Measurements from ENCODE around the gene LMNB1. TPM values are rescaled to one million over a fixed set of nuclear protein-coding genes. Genes with fewer than 3 reads are reported as not detected.
A peak's percentile ranks its signal among the peaks of the same experiment; 100 is the strongest.
"Not testable (repeated sequence)": the region's sequence is repeated elsewhere in the genome, so short reads cannot be mapped to it uniquely, and the experiment has no call there.

The LMNB1 gene
- total RNA-seq, 1 donor from 2014 or later, result 2.3 TPM

- intact Hi-C loops (cut with micrococcal nuclease), result no loop called here
- ATAC-seq (peak; percentile 66), DNase-seq (peak; percentile 88)
These were observed 1.2 kb downstream of the LMNB1 start for GRCh38 chr5:126777975-126778674.

GRCh38 chr5:126778675-126779403 lies 1.9 kb downstream of the LMNB1 start:
- ATAC-seq (no peak), DNase-seq (no peak)
- intact Hi-C loops (cut with micrococcal nuclease), result no loop called here

- intact Hi-C loops (cut with micrococcal nuclease), result loop anchor here (5.0 kb wide), 1 partner anchor 98 kb away; no protein-coding TSS in a partner anchor
- DNase-seq (no peak), ATAC-seq (no peak)
These were observed 3.4 kb downstream of the LMNB1 start for GRCh38 chr5:126780165-126780827.

DNA sequence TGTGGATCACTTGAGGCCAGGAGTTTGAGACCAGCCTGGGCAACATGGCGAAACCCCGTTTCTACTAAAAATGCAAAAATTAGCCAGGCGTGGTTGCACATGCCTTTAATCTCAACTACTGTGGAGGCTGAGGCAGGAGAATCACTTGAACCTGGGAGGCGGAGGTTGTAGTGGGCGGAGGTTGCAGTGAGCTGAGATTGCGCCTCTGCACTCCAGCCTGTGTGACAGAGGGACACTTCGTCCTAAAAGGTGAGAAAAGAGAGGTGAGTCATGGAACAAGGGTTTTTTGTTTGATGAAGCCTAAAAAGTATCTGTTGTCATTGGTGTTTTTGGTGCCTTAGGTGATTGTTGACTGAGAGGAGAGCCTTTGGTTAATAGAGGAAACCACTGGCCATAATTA lies 11.5 kb downstream of the LMNB1 start:
- ATAC-seq; DNase-seq; intact Hi-C loops (cut with micrococcal nuclease): not testable (repeated sequence)

DNA sequence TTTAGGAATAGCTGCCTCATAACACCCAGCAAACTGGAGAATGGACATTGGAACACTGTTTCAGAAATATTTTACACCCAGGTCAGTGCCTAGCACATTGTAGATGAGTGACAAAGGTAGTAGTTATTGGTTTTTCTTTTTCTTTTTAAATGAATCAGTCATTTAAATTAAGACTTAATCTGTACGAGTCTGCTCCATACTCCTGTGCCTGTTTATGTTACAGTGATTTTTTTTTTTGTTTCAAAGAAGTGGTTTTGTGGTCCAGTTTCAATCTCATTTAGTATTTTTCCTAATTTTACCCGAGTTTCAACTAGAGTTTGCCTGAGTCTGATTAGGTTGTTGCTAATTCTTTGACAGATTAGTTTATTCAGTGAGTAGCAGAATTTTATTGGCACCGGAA lies 16.2 kb downstream of the LMNB1 start:
- ATAC-seq, result no peak
- DNase-seq, result no peak
- intact Hi-C loops (cut with micrococcal nuclease), result no loop called here

- ATAC-seq; DNase-seq; intact Hi-C loops (cut with micrococcal nuclease): not testable (repeated sequence)
These were observed 16.7 kb downstream of the LMNB1 start for GRCh38 chr5:126793648-126794047.

DNA sequence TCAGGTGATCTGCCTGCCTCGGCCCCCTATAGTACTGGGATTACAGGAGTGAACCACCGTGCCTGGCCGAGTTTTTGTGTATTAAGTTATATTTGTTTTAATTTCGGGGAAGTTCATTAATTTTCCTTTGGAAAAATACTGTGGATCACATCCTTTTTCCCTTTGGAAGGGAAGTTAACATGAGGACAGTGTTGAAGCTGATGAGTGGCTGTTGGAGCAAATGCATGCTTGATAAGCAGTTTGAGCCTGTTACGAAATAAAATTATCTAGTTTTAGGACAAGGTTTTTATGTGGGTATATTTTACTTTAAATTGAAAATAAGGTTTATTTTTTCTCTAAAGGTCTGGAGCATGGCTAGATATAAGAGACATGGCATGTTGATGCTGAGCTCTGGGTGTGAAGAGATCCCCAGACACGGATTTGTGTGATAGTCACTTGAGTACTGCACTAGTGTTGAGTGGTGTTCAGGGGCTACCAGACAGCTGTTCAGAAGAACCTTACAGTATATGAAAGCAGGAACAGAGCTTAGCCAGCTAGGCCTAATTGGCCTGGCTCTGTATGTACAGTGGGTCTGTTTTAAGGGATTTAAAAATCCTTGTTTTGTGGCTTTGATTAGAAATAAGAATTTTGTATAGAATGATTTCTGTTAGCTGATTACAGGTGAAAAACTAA lies 17.4 kb downstream of the LMNB1 start:
- intact Hi-C loops (cut with micrococcal nuclease), result no loop called here

DNA sequence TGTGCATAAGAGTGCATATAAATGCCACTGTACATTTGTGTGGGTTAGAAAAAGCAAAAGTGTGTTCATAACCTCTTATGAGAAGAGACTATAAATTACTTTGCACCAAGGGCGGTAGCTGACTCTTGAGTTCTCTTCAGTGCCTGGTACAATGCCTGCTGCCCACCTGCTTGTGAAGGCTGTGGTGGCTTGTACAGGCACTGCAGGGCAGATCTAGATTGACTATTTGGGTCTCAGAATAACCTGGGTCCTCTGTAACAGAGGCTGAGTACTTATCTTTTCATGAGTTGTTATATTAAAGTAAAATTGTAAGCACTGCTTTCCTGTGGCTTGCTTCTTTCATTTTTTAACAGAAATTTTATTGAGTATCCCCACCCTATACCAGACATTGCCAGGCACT lies 22.8 kb downstream of the LMNB1 start:
- intact Hi-C loops (cut with micrococcal nuclease), result no loop called here
- no peak for DNase-seq

More for the DNA sequence above, 17.4 kb downstream of the LMNB1 start:
- DNase-seq, result no peak
- no peak for ATAC-seq

GRCh38 chr5:126801174-126801991 lies 24.4 kb downstream of the LMNB1 start:
- intact Hi-C loops (cut with micrococcal nuclease), result no loop called here
- DNase-seq (no peak), ATAC-seq (no peak)

More for the DNA sequence above, 22.8 kb downstream of the LMNB1 start:
- ATAC-seq, result no peak

DNA sequence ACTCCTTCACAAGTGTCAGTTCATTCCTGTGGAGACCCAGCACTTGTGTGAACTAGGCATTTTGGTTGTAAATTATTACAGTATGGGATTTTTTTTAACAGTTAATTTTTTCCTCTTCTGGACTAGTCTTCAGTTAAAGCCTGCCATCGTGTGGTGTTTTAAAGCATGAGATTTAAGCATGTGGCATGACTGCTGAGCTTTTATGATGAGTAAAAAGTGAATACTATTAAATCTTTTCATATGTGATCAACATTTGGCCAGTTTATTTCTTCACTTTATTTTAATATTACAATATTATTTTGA lies 25.0 kb downstream of the LMNB1 start:
- intact Hi-C loops (cut with micrococcal nuclease), result no loop called here
- ATAC-seq (no peak), DNase-seq (no peak)

- ATAC-seq, result no peak
- intact Hi-C loops (cut with micrococcal nuclease), result no loop called here
- DNase-seq, result no peak
These were observed 28.1 kb downstream of the LMNB1 start for GRCh38 chr5:126805063-126805462.

- ATAC-seq (peak; percentile 48), DNase-seq (no peak)
- intact Hi-C loops (cut with micrococcal nuclease), result no loop called here
These were observed 31.6 kb downstream of the LMNB1 start for GRCh38 chr5:126808521-126808988.

GRCh38 chr5:126809916-126810315 lies 33.0 kb downstream of the LMNB1 start:
- no peak for ATAC-seq
- intact Hi-C loops (cut with micrococcal nuclease), result no loop called here
- no peak for DNase-seq

GRCh38 chr5:126810596-126811380 lies 33.9 kb downstream of the LMNB1 start:
- DNase-seq (no peak), ATAC-seq (no peak)
- intact Hi-C loops (cut with micrococcal nuclease), result no loop called here

DNA sequence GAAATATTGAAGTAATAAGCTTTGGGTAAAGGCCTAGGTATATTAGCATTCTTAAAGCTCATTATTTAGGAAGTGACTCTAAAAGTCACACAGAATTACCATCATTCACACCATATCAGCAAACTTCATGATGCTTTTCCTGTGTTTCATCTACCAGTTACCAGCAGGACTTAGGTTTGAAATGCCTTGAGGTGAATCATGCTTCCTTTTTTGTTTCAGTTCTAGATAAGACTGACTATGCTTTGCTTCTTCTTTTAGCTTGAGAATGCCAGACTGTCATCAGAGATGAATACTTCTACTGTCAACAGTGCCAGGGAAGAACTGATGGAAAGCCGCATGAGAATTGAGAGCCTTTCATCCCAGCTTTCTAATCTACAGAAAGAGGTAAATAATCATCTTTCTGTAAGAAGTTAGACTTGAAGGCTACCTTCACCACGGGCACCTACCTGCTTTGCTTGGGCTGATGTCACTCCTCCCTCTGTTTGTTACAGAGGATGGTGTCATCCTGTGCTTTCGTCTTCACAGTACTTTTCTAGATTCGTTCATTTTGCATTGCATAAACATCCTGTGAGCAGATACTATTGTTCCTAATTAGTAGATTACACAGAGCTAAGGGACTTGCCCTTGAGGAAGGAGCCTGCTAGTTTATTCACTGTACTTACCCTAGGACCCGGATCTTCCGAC lies 34.7 kb downstream of the LMNB1 start:
- intact Hi-C loops (cut with micrococcal nuclease), result no loop called here
- DNase-seq (no peak), ATAC-seq (peak; percentile 33)

DNA sequence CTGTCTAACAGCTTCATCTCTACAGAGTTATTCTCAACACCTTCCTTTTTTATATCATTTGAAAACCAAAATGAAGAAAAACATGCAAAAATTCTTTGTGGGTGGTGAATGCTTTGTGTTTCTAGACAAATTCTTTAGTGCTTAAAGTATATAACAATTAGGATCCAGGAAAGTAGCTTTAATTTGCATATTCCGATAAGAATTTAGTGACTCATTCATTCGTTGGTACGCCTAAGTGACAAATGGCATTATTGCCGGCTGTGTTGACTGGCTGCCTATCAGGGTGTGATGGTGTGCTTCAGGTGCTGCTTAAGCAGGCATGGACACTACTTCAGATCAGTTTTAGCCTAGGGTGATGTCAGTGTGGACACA lies 35.2 kb downstream of the LMNB1 start:
- ATAC-seq (no peak), DNase-seq (no peak)
- intact Hi-C loops (cut with micrococcal nuclease), result no loop called here

- intact Hi-C loops (cut with micrococcal nuclease); DNase-seq; ATAC-seq: not testable (repeated sequence)
These were observed 36.9 kb downstream of the LMNB1 start for GRCh38 chr5:126813799-126814198.
